PFSK-1 (cell line): ENCODE data around the gene MCTP1.

Source experiments
- POLR2AphosphoS5 ChIP-seq: IDR thresholded peaks from 2 replicates; pipeline ENCODE4 v1.6.1; 2012; ENCODE audit warnings: low read depth, mild to moderate bottlenecking, control low read depth, low read length, moderate library complexity
- TAF1 ChIP-seq: IDR thresholded peaks from 2 replicates; pipeline ENCODE4 v1.6.1; 2012; ENCODE audit warnings: low read length, control low read depth, borderline replicate concordance; ENCODE audit not compliant: insufficient read depth

- TF ChIP-seq POLR2AphosphoS5 (no peak), TAF1 (no peak)
Observed at GRCh38 chr5:94745786-94746730, 538.8 kb downstream of the MCTP1 start.
